GM19397 (cell line): Measurements from ENCODE around the gene DQX1.
"Not testable (repeated sequence)": the region's sequence is repeated elsewhere in the genome, so short reads cannot be mapped to it uniquely, and the experiment has no call there.

Source experiments
- ATAC-seq: cut with Tn5 transposase; IDR thresholded peaks from one replicate; pipeline ENCODE4 v1.9.1; 2021; ENCODE audit warnings: mild to moderate bottlenecking, moderate library complexity; ENCODE audit not compliant: unreplicated experiment

Gene DQX1

DNA sequence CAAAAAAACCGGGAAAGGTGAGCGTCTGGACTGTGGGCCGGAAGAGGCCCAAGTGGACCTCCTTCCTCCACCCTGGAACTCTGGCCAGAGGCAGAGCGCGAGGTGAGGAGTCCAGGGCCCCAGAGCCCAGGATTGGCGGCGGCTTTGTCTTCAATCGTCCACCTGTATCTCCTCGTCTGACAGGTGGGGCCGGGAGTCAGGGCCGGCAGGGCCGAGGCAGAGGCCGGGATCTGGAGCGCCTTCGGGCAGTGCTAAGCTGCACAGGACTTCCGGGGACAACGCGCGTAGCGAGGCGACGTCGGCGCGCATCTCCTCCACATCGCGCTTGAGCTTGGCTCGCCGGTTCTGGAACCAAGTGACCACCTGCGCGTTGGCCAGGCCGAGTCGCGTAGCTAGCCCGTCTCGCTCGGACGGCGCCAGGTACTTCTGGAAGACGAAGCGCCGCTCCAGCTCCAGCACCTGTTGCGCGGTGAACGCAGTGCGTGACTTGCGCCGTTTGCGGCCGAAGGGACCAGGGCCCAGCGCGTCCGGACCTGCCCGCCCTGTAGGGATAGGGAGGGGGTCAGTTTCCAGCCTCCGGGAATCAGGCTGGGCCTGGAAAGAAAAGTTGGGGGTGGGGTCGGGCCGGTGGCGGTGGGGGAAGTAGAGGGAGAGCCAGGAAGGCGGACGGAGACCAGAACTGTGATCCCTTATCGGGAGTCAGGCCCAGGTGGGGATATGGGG is 28.1 kb downstream of the DQX1 start:
- no peak for ATAC-seq

- ATAC-seq: no peak
These were observed 28.8 kb downstream of the DQX1 start for GRCh38 chr2:74496997-74497776.

- no peak for ATAC-seq
These were observed 30.6 kb downstream of the DQX1 start for GRCh38 chr2:74495440-74495839.

DNA sequence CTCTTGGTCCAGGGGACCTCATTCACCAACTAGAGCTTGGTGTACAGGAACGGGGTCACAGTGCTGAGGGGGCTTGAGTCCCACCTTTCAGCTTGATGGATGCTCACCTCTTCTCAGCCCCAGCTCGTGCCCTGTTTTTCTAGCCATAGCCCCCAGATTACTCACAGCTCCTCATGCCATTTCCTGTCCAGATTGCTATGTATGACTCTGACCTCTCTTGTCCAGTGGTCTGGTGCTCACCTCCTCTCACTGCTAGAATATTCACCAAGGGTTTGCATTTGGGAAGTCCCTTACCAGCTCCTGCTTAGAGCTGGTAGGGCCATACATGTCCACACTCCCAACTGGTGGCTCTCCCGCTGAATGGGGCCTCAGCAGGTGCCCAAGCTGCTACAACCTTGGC is 32.5 kb downstream of the DQX1 start:
- no peak for ATAC-seq

DNA sequence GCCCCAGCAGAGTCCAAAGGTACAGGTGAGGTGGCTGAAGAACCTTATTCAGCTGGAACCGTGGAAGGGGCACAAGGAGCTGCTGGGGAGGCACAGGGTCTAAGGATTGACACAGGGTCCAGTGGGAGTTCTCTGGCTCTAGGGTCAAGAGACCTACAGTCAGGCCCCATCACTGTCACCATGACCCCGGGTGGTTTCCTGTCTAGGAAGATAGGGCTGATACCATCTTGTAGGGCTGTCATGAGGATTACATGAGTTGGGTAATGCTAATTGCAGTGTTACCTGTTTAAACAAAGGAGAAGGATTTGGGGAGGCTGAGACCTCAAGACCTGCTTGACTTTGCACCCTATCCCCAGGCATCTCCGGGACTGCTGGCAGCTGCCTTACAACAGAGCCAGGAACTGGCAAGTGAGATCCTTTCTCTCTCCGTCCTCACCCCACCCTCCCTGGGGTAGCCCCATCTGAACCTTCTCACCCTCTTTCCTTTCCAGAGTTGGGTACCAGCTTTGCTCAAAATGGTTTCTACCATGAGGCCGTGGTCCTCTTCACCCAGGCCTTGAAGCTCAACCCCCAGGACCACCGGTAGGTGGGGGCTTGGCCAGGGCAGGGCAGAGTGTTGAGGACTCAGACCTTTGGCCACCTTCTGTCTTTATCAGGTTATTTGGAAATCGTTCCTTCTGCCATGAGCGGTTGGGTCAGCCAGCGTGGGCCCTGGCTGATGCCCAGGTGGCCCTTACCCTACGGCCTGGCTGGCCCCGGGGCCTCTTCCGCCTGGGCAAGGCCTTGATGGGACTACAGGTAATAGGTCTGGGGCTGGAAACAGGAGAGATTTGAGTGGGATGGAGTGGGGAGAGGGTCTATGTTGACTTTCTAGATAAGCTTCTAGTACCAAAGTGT is 34.1 kb downstream of the DQX1 start:
- ATAC-seq: no peak

GRCh38 chr2:74489906-74490305 is 36.1 kb downstream of the DQX1 start:
- no peak for ATAC-seq

GRCh38 chr2:74488643-74489481 is 37.2 kb downstream of the DQX1 start:
- ATAC-seq: no peak

DNA sequence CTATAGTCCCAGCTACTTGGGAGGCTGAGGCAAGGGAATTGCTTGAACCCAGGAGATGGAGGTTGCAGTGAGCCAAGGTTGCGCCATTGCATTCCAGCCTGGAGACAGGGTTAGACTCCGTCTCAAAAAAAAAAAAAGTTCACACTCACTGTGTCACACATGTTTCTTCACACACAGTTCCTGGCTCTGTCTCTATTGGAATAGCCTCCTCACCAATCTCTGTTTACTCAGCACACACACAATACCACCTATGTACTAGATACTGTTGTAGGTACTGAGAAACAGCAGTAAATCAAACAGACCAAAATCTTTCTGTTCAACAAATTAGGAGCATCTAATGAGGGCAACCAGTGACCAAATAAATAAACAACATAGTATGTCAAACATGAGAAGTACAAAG is 39.9 kb downstream of the DQX1 start:
- no peak for ATAC-seq

DNA sequence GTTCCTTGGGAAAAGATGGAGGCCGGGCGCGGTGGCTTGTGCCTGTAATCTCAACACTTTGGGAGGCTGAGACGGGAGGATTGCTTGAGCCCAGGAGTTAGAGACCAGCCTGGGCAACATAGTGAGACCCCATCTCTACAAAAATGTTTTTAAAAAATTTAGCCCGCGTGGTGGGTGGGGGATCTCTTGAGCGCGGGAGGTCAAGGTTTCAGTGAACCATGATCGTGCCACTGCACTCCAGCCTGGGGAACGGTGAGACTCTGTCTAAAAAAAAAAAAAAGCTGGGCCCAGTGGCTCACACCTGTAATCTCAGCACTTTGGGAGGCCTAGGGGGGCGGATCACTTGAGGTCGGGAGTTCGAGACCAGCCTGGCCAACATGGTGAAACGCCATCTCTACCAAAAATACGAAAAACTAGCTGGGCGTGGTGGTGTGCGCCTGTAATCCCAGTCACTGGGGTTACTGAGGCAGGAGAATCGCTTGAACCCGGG is 42.3 kb downstream of the DQX1 start:
- not testable (repeated sequence) for ATAC-seq

DNA sequence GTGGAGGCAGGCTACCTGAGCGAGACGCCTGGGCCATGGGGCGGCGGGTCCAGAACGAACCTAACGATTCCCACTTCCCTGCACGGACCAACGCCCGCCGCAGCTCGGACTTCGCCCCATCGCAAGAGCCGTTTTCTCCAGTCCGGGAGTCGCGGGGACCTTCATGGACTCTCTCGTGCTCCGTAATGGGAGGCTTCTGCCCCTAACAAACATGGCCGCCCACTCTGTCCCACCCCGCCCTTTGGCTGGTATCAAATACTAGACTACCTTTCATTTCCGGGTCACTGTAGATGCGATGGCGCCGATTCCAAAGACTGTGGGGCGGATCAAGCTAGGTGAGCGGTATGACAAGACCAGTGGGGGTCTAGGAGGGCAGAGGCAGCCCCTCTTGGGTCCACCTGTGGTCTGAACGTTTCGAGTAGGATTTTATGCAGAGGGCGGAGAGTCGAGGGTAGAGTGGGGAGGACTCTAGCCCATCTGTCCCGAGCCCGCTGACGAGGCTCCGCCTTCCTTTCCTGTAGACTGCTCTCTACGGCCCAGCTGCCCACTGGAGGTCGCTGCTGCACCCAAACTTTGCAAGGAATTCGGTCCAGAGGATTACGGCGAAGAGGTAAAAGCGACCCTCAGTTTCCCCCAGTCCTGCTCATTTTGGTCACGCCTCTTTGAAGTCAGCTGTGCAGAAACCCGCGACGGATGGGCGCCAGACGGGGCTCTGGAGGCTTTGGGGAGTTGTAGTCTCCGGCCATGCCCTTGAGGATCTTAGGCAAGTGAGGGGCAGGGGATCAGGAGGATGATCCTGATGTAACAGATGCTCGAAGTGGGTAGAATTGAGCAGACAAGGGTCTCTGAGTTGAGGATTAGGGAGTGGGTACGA is 43.0 kb downstream of the DQX1 start, which contains the start of the genes CCDC142 and TTC31:
Gene CCDC142 (minus strand): TSS at position 198 of the 874 bp plus-strand sequence. CDS start 161 bp downstream, at position 37.
Gene TTC31 (plus strand): TSS at position 281 of the 874 bp plus-strand sequence. CDS start 15 bp downstream, at position 296.
- ATAC-seq: peak; percentile 83

GRCh38 chr2:74481961-74482800 is 43.9 kb downstream of the DQX1 start:
- peak; percentile 51 for ATAC-seq

- no peak for ATAC-seq
These were observed 44.6 kb downstream of the DQX1 start for GRCh38 chr2:74481431-74481830.

- ATAC-seq: no peak
These were observed 51.1 kb downstream of the DQX1 start for GRCh38 chr2:74474899-74475298.

- no peak for ATAC-seq
These were observed 51.5 kb downstream of the DQX1 start for GRCh38 chr2:74474481-74474880.

- ATAC-seq: no peak
These were observed 53.1 kb downstream of the DQX1 start for GRCh38 chr2:74472945-74473258.

- peak; percentile 83 for ATAC-seq
These were observed 53.7 kb downstream of the DQX1 start, which contains the start of gene MRPL53 for GRCh38 chr2:74472086-74472944. TSS of gene MRPL53 (minus strand) at chr2:74472680. CDS start at chr2:74472660, 20 bp downstream.
